GM06990 (cell line): ENCODE results near the gene DOHH.

Source experiments
- DNase-seq: peaks from one replicate; pipeline ENCODE4 v3.0.0-alpha.2; 2011; ENCODE audit not compliant: insufficient read length; ENCODE audit errors: extremely low read depth
- H3K27me3 ChIP-seq: replicated peaks from 2 replicates; pipeline ENCODE4 v1.6.0; 2011; ENCODE audit warnings: low read length; ENCODE audit not compliant: control insufficient read depth, insufficient read depth
- H3K36me3 ChIP-seq: 2 replicates; pipeline ENCODE4 v1.5.1; 2011; ENCODE audit warnings: low read length; ENCODE audit not compliant: control insufficient read depth, insufficient read depth
- H3K4me3 ChIP-seq: replicated peaks from 2 replicates; pipeline ENCODE4 v1.5.1; 2011; ENCODE audit warnings: low read depth, mild to moderate bottlenecking, control low read depth, low read length
- CTCF ChIP-seq: IDR thresholded peaks from 2 replicates; pipeline ENCODE4 v1.5.1; 2011; ENCODE audit warnings: low read length, control low read depth, mild to moderate bottlenecking, inconsistent platforms; ENCODE audit not compliant: insufficient read depth, poor library complexity, severe bottlenecking

DOHH gene

GRCh38 chr19:3441089-3441985 lies 59.1 kb downstream of the DOHH start:
- H3K36me3 ChIP-seq = peaks cover 9% of the 10 kb centered on the region

More at GRCh38 chr19:3441089-3441985, 59.1 kb downstream of the DOHH start:
- Histone ChIP-seq H3K4me3 (no peak overlapping the region), H3K27me3 (no peaks in the 10 kb centered on the region)
- DNase-seq = no peak
- TF ChIP-seq CTCF = no peak
